Breast epithelium (tissue), 3 donors: ENCODE results near the gene FTO.

Experiments used
- POLR2A ChIP-seq: fragments of 450-650 bp; IDR thresholded peaks from one replicate; pipeline ENCODE4 v1.6.1; 2016; ENCODE audit warnings: antibody characterized with exemption, mild to moderate bottlenecking, moderate library complexity
- POLR2AphosphoS5 ChIP-seq, 3 donors: sonication (generic); formaldehyde crosslinking; IDR thresholded peaks; one replicate each; pipeline ENCODE4 v1.6.1; 2017; ENCODE audit warnings: antibody characterized with exemption in 3 of 3

- TF ChIP-seq POLR2A (no peak), POLR2AphosphoS5 (IDR thresholded peaks at IDR 0.05) (no peak)
Measured at GRCh38 chr16:53953336-53953735, 249.4 kb downstream of the FTO start.
